Coronary artery (tissue), 2 donors: Measurements from ENCODE around the gene LEKR1.
A peak's percentile ranks its signal among the peaks of the same experiment; 100 is the strongest.

Experiments
- DNase-seq: peaks from one replicate; pipeline ENCODE4 v3.0.0-alpha.2; 2017; ENCODE audit warnings: low spot score
- H3K27ac ChIP-seq, 2 donors: fragments of 200-600 bp; sonication (generic); one replicate each; pipeline ENCODE4 v1.5.1; 2016 to 2019
- H3K4me3 ChIP-seq: fragments of 200-600 bp; sonication (generic); 2 replicates; pipeline ENCODE4 v1.5.1; 2016; ENCODE audit warnings: mild to moderate bottlenecking, moderate library complexity
- CTCF ChIP-seq: fragments of 200-600 bp; sonication (generic); IDR thresholded peaks from one replicate; pipeline ENCODE4 v1.5.1; 2019; ENCODE audit warnings: antibody characterized with exemption

LEKR1 gene

GRCh38 chr3:156838035-156838434 is 11.9 kb downstream of the LEKR1 start:
- no peak for DNase-seq
- no peak overlapping the region for H3K27ac ChIP-seq
- TF ChIP-seq CTCF, result no peak
- no peak overlapping the region for H3K4me3 ChIP-seq

- no peak for TF ChIP-seq CTCF
- H3K27ac ChIP-seq, result no peak overlapping the region
- no peak overlapping the region for H3K4me3 ChIP-seq
- no peak for DNase-seq
These were observed 14.9 kb downstream of the LEKR1 start for GRCh38 chr3:156840826-156841689.

- DNase-seq, result no peak
- Histone ChIP-seq H3K4me3 (peak overlapping the region; percentile 15), H3K27ac (peak overlapping the region in 1 of 2 donors; percentile 2)
- no peak for TF ChIP-seq CTCF
These were observed 17.1 kb downstream of the LEKR1 start for GRCh38 chr3:156843071-156843808.

GRCh38 chr3:156847752-156848448 is 21.7 kb downstream of the LEKR1 start:
- DNase-seq, result no peak
- Histone ChIP-seq H3K4me3 (no peak overlapping the region), H3K27ac (no peak overlapping the region)
- no peak for TF ChIP-seq CTCF

- Histone ChIP-seq H3K27ac (no peak overlapping the region), H3K4me3 (no peak overlapping the region)
- DNase-seq, result no peak
- TF ChIP-seq CTCF, result no peak
These were observed 33.4 kb downstream of the LEKR1 start for GRCh38 chr3:156859578-156859977.

GRCh38 chr3:156860873-156861272 is 34.7 kb downstream of the LEKR1 start:
- H3K4me3 ChIP-seq, result no peak overlapping the region
- no peak for TF ChIP-seq CTCF
- H3K27ac ChIP-seq, result no peak overlapping the region
- DNase-seq, result no peak
